Measurements from ENCODE around the gene ZNF284. TPM values are rescaled to one million over a fixed set of nuclear protein-coding genes. Genes with fewer than 3 reads are reported as not detected.
A peak's percentile ranks its signal among the peaks of the same experiment; 100 is the strongest.

Gene ZNF284
- polyA plus RNA-seq, 1 of the 3 experiments (the other 2 are of a cell fraction) = 1.4 TPM

DNA sequence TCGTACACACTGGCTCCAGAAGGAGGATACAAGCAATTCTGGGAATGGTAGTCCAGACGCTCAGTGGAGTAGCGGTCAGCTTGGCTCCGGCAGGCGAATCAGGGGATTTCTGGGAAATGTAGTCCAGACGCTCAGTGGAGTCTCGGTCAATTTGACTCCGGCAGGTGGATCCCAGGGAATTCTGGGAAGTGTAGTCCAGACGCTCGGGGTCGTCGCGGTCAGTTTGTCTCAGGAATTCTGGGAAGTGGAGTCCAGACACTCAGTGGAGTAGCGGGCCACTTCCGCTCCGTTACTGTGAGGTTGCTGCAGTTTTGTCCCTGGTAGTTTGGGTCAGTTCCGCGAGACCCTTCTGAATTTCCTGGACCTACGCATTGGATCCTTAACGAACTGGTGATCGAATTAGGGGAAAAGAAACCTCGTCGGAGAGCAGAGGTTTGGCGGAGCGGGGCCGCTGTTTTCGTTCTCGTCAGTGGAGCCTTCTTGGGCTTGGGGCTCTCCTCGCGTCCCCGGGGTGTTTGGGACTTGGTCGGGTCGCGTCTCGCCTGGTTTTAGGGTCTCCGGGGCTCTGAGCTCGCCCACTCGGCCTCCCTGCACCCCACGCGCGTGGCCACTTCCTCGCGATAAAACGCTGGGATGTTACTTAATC is 41.3 kb downstream of the ZNF284 start, which contains the start of gene ZNF225:
Gene ZNF225, plus strand, starts transcription at position 262 of the 646 bp plus-strand sequence. CDS start 2,429 bp downstream, outside the sequence.
- H3K9me2 ChIP-seq = no peaks in the 10 kb centered on the region
- H3K4me1 ChIP-seq (ENCODE audit: control insufficient read depth in 1 of 2, insufficient read depth in 2 of 2, low read depth in 1 of 2, low read length in 1 of 2) = peaks cover 0 to 7% of the 10 kb centered on the region in 2 experiments; a peak in 1 of 4 replicates
- peak within 1 kb of the TSS; percentile 80 to 96 for H3K4me3 ChIP-seq (ENCODE audit: low read depth in 2 of 2, low read length in 1 of 2)
- POLR2A ChIA-PET = interaction anchor here (1.0 to 2.0 kb wide), 3 partner anchors 19 to 99 kb away, joined by 3 to 12 read pairs (median 7); partner anchors contain the start of genes ZNF224, ZNF226 and ZNF227
- H3K4me2 ChIP-seq = peak within 1 kb of the TSS; percentile 82
- peak within 1 kb of the TSS; percentile 96 for H2AFZ ChIP-seq (ENCODE audit: low read depth)
- H3K79me2 ChIP-seq (ENCODE audit: insufficient read depth) = peaks cover 13% of the 10 kb centered on the region
- peaks cover 29% of the 10 kb centered on the region in 2 experiments for H3K36me3 ChIP-seq (replicated peaks in 1 of 2; ENCODE audit: control insufficient read depth in 1 of 2, insufficient read depth in 2 of 2, low read length in 1 of 2)
- H3K9ac ChIP-seq = peak within 1 kb of the TSS; percentile 74
- peak; percentile 88 for DNase-seq
- peak within 1 kb of the TSS; percentile 50 to 90; a peak in 3 of 4 replicates for H3K27ac ChIP-seq (ENCODE audit: low read depth in 2 of 2, low read length in 1 of 2)
- CTCF ChIA-PET = interaction anchor here (0.9 to 1.6 kb wide), 3 partner anchors 41 to 111 kb away, joined by 3 to 5 read pairs (median 3); partner anchors contain the start of genes ZNF226, ZNF230 and ZNF284
- whole genome bisulfite sequencing (ENCODE audit: low lambda C conversion rate) = 2% methylated on average over 22 of the region's 44 CpGs
- no peaks in the 10 kb centered on the region for H4K20me1 ChIP-seq (ENCODE audit: insufficient read depth)
- H3F3A ChIP-seq (replicated peaks; ENCODE audit: insufficient read depth) = no peaks in the 10 kb centered on the region
- no peaks in the 10 kb centered on the region for H3K9me3 ChIP-seq
- no peaks in the 10 kb centered on the region for H3K27me3 ChIP-seq (ENCODE audit: insufficient read depth)
- no peak for TF ChIP-seq FOXJ3 (CRISPR knock-in tag; IDR thresholded peaks at IDR 0.05)
- peak; percentile 71 for TF ChIP-seq NFIC (IDR thresholded peaks at IDR 0.05; ENCODE audit: borderline replicate concordance)
- TF ChIP-seq FOXM1 (IDR thresholded peaks at IDR 0.05; ENCODE audit: low read depth) = no peak
- no peak for TF ChIP-seq FOSL2 (IDR thresholded peaks at IDR 0.05; ENCODE audit: borderline replicate concordance, low read depth)
- peak; percentile 67 for TF ChIP-seq POLR2AphosphoS5 (IDR thresholded peaks at IDR 0.05; ENCODE audit: low read depth, low read length)
- TF ChIP-seq MXI1 (IDR thresholded peaks at IDR 0.05; ENCODE audit: low read depth, low read length) = no peak; the same call in none of the 2 replicates
- TF ChIP-seq, protein P1, sequence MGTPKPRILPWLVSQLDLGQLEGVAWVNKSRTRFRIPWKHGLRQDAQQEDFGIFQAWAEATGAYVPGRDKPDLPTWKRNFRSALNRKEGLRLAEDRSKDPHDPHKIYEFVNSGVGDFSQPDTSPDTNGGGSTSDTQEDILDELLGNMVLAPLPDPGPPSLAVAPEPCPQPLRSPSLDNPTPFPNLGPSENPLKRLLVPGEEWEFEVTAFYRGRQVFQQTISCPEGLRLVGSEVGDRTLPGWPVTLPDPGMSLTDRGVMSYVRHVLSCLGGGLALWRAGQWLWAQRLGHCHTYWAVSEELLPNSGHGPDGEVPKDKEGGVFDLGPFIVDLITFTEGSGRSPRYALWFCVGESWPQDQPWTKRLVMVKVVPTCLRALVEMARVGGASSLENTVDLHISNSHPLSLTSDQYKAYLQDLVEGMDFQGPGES (IDR thresholded peaks at IDR 0.05; ENCODE audit: low read depth, low read length) = no peak
- TF ChIP-seq CHD2 (IDR thresholded peaks at IDR 0.05; ENCODE audit: low read length, partially characterized antibody) = peak; percentile 96
- no peak for TF ChIP-seq TEAD4 (IDR thresholded peaks at IDR 0.05; ENCODE audit: borderline replicate concordance, insufficient read depth)
- TF ChIP-seq GABPA (IDR thresholded peaks at IDR 0.05; ENCODE audit: low read depth) = peak; percentile 88
- TF ChIP-seq EZH2phosphoT487 (IDR thresholded peaks at IDR 0.05; ENCODE audit: borderline replicate concordance, low read depth) = no peak
- no peak for TF ChIP-seq RFX5 (IDR thresholded peaks at IDR 0.05; ENCODE audit: low read length)
- TF ChIP-seq TAF1 (IDR thresholded peaks at IDR 0.05; ENCODE audit: borderline replicate concordance, low read depth, low read length) = peak; percentile 36; the same call in 1 of the 2 replicates
- TF ChIP-seq SIN3A (IDR thresholded peaks at IDR 0.05; ENCODE audit: borderline replicate concordance, low read depth, low read length) = no peak
- peak; percentile 69; the same call in 1 of the 2 replicates for TF ChIP-seq YY1 (IDR thresholded peaks at IDR 0.05; ENCODE audit: low read depth)
- no peak for TF ChIP-seq CTCF (IDR thresholded peaks at IDR 0.05)
- peak; percentile 88 for TF ChIP-seq ELF1 (IDR thresholded peaks at IDR 0.05)
- TF ChIP-seq, protein P2, sequence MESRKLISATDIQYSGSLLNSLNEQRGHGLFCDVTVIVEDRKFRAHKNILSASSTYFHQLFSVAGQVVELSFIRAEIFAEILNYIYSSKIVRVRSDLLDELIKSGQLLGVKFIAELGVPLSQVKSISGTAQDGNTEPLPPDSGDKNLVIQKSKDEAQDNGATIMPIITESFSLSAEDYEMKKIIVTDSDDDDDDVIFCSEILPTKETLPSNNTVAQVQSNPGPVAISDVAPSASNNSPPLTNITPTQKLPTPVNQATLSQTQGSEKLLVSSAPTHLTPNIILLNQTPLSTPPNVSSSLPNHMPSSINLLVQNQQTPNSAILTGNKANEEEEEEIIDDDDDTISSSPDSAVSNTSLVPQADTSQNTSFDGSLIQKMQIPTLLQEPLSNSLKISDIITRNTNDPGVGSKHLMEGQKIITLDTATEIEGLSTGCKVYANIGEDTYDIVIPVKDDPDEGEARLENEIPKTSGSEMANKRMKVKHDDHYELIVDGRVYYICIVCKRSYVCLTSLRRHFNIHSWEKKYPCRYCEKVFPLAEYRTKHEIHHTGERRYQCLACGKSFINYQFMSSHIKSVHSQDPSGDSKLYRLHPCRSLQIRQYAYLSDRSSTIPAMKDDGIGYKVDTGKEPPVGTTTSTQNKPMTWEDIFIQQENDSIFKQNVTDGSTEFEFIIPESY (IDR thresholded peaks at IDR 0.05; ENCODE audit: borderline replicate concordance, low read depth) = peak; percentile 61; the same call in 1 of the 2 replicates
- no peak for TF ChIP-seq REST (IDR thresholded peaks at IDR 0.05; ENCODE audit: low read depth, low read length)
- TF ChIP-seq MAX (IDR thresholded peaks at IDR 0.05; ENCODE audit: low read depth) = peak; percentile 36; the same call in 1 of the 2 replicates
- TF ChIP-seq TCF12 (IDR thresholded peaks at IDR 0.05) = peak; percentile 39; the same call in 1 of the 2 replicates
- TF ChIP-seq, protein P3, sequence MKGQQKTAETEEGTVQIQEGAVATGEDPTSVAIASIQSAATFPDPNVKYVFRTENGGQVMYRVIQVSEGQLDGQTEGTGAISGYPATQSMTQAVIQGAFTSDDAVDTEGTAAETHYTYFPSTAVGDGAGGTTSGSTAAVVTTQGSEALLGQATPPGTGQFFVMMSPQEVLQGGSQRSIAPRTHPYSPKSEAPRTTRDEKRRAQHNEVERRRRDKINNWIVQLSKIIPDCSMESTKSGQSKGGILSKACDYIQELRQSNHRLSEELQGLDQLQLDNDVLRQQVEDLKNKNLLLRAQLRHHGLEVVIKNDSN (IDR thresholded peaks at IDR 0.05; ENCODE audit: borderline replicate concordance, low read depth) = peak; percentile 51; the same call in 1 of the 2 replicates
- no peak for TF ChIP-seq MEF2A (IDR thresholded peaks at IDR 0.05; ENCODE audit: borderline replicate concordance, low read depth)

All from SK-N-SH (cell line).